ENCODE measurements around the gene AGGF1.
"Not testable (repeated sequence)": the region's sequence is repeated elsewhere in the genome, so short reads cannot be mapped to it uniquely, and the experiment has no call there.

AGGF1 gene

DNA sequence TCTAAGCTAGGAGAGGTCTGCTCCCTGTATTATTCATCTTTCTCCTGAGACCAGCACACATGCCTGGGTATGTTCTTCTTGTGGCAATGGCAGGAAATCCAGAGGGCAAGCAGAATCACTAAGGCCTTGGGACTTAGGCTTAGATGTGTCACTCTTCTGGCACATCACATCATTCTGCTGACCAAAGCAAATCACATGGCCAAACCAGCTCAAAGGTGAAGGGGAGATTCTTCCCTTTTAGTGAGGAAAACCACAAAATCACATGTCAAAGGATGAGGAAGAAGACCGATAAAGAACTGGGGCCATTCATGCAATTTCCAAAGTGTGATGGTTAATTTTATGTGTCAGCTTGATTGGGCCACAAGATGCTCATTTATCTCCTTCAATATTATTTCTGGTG is 5.7 kb upstream of the AGGF1 start:
- no peak for ATAC-seq

DNA sequence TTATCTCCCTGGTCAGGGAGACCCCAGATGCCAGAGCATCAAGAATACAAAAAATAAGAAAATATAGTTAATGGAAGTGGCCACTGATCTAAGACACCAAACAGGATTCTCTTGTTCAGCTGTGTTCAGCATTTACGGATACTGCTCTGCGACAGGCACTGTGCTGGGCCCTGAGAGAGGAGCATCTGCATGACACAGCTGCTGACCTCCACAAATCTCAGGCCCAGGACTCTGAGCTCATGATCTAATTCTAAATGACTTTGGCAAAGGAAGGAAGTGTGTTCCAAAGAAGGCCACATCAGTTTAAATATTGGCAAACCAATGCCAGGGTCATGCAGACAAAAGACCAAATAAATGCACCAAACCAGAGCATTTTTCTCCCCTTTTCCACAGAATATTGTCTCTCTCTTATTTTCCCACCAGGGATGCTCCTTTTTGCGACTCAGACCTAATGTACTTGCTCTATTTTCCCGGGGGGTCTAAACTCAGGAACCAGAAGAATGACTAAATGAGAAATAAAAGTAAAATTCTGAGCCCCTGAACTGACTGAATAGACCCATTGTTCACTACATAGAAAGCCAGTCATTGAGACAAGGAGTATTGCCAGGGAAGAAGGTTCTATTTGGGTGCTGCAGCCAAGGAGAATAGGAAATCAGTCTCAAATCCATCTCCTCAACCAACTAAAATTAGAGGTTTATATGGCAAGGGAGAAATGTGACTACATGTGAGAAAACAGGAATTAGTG is 1.4 kb upstream of the AGGF1 start:
- ATAC-seq: no peak

DNA sequence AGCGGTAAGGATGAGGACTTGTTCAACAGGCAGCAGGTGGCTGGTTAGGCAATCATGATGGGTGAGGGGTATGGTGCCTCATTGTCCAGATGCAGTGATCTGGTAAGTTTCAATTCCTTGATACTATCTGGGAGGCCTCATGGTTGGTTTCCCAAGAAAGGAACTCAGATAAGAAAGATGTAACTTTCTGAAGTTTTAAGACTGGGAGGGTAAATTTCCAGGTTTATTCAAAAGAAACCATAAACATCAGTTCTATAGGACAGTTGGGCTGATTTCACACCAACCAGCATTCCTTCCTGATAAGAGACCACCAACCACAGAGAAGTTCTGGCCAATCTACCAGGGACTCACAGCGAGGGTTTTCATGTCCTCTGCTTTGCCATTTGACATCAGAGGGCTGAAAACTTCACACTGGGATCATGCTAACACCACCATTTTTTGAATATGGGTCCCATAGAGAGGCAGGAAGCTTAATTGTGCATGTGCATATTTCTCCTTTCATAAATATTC is 773 bp upstream of the AGGF1 start:
- ATAC-seq: no peak

DNA sequence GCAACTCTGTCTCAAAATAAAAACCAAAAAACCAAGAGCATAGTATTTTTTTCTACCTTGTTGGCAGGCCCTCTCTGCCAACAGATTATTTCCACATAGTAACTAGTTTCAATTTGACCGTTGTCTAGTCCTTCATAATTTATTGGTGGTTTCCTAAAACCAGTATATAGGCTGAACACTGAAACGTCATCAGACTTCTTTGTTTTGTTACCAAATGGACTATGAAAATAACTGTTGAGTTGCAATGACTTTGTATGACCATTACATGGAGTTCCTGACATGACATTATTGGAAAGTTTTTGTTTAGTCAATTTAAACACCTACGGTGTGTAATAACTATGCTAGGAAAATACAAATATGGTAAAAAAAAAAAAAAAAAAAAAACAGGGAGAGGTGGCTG is 1.7 kb downstream of the AGGF1 start:
- no peak for ATAC-seq

DNA sequence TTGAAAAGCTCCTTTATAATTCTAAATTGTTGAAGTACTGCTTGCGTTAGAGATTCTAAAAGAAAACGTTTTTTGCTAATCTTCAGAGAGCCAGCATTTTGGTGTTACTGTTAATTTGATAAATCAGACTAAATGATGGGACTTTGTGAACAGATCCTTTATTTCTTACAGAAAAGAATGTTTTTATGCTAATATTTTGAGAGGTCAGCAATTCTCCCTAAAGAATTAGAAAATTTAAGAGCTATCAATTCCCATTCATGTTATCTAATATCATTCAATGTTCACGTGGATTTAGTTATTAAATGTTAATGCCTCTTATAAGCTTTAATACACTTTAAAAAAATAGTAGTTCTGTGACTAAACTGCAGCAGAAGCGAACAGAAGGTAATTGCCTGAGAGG is 2.4 kb downstream of the AGGF1 start:
- ATAC-seq: no peak

DNA sequence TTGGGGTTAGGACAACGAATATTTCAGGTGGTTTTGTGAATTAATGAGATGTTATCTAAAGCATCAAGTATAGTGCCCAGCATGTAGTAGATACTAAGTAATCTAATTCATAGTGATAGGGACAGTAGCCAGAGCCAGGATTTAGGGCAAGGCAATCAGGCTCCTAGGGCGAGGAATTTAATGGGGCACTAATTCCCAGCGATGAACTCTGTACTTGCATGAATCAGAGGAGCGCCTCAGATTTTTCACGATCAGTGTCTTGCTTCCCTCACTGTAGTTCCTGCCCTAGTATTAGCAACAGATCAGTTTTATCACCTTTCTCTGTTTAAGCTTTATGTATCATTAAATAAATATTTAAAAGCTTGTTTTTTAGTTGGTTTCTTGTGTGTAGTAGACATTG is 3.1 kb downstream of the AGGF1 start:
- ATAC-seq: no peak

DNA sequence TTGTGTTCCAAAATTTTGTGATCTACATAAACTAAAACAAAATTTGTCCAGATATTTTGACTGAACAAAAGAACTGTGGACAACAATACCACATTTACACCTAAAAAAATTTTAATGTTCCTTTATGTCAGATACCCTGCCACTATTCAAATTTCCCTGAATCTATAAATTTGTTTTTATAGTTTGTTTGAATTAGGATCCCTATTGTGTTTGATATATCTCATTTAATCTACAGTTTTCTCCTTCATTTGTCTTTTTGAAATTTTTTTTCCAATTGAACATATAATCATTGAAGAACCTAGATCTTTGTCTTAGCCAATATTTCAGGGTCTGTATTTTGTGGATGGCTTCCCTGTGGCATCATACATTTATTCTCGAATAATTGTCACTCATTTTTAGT is 5.7 kb downstream of the AGGF1 start:
- ATAC-seq: no peak

DNA sequence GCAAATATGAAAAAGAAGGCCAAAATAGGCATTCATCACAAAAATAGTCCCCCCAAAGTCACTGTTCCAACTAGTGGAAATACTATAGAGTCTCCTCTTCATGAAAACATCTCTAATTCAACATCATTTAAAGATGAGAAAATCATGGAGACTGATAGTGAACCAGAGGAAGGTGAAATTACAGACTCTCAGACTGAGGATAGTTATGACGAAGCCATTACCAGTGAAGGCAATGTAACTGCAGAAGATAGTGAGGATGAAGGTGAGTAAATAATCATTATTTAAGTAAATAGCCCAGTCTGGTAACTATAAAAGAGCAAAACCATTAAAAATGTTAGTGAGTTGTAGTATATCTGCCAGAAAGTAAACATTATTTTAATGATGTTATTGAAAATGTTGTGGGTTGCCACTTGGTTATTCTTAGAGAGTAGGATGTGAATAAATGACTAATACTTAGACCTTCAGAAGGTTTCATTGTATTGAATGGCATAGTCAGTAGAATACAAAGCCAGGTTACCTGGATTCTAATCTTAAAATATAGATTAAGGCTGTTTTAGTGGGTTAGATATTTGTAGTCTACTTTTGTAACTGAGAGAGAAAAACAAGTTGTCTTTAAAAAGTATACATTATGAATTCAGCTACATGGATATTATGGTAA is 16.3 kb downstream of the AGGF1 start:
- ATAC-seq: peak in 1 of 2 donors; percentile 48

DNA sequence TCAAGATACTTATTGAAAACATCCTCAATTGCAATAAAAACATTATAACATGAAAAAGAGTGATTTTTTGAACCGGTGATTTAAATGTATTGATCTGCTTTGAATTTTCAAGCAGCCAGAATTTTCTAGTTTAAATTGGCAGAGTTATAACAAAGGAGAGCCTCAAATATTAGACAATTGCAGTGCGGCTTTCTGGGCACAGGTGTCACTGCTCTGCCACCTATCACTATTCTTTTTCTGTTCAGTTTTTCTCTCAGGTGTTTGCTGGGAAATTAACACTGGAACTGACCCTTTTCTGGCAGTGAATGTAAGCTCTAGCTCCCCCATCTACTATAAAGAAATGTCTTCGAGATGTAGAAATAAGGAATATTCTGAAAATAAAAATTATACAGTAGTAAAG is 33.8 kb downstream of the AGGF1 start:
- no peak for ATAC-seq

DNA sequence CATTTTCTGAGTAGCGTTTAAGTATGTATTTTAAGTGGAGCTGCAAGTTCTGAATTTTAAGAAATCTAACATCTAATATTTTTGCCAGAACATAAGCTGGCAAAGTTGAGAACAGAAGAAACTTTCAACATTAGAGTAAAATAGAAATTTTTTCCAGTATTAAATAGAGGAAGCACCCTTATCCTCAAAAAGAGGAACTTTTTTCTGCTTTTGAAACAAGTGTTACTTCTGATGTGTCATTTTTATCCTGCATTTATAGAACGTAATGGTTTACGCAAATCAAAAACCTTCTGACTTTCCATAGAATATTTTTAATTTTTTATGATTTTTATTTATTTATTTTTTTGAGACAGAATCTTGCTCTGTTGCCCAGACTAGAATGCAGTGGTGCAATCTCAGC is 35.1 kb downstream of the AGGF1 start:
- ATAC-seq: no peak

DNA sequence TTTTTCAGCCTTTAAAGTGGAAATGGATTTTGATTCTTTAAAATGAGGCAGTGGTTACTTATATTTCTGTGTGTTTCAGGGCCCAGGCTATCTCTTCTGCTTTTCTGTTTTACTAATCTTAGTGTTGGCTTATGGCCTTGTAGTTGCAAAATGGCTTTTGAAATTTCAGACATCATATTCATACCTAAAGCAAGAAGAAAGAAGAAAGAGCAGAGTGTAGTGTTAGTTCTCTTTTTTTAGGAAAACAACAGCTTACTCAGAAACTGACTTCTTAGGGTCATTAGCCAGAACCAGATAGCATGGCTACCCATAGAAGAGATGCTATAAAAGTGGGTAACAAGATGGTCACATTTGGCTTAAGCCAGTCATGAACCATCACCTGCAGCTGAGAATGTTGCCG is 36.0 kb downstream of the AGGF1 start:
- ATAC-seq: no peak

DNA sequence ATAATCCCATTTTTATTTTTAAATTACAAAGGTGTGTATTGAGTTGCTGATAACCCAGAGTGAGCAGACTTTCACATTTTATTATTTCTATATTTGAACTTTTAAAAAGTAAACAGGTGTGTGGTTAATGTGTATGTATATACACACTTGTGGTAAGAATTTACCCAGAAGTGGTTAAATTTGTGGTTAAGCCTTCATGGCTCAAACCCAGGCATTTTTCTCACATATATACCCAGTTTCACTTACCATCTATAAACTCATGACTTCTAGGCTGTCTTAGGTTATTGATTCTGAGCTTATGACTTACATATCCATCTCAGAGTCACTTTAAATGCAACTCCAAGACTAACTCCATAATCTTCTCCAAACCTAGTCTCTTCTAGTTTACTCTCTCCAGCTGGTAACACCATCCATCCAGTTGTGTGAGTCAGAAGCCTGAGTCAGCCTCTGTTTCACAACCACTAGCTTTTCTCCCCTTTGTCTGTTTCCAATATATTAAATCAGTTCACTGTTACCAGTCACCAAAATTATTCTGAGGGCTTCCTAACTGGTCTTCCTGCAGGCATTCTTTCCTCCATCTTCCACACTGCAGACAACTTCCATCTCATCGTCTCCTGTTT is 36.7 kb downstream of the AGGF1 start:
- ATAC-seq: no peak

DNA sequence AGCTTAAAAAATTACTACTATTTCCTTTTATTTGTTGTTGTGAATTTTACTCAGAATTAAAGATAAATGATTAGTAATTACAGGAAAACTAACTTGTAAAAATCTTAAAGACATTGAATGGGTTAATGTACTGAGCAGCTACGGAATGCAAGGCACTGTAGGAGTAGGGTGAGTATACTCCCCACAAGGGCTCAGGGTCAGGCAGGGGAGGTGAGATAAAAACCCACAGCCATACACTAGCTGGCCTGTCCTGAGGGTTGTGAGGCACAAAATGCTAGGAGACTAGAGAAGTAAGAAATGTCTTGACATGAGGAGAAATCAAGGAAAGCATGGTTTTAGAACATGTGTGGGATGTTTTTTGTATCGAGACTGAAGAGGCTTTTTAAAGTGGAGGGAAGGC is 43.5 kb downstream of the AGGF1 start:
- ATAC-seq: no peak

DNA sequence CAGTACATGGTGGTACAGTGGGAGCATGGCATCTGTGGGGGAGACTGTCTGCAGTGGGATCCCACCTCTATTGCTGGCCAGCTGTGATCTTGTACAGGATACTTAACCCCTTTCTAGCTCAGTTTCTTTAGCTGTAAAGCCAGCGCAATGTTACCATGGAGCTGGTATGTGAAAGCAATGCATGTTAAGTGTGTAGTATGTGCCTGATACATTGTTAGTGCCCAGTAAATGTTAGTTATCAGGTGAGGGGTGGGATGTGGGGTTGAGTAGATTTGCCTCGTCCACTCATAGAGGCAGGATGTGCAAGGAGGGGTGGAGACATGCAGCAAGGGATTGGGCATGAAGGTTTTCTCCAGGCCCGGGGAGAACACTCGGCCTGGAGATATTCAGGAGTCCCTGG is 44.5 kb downstream of the AGGF1 start:
- ATAC-seq: no peak

DNA sequence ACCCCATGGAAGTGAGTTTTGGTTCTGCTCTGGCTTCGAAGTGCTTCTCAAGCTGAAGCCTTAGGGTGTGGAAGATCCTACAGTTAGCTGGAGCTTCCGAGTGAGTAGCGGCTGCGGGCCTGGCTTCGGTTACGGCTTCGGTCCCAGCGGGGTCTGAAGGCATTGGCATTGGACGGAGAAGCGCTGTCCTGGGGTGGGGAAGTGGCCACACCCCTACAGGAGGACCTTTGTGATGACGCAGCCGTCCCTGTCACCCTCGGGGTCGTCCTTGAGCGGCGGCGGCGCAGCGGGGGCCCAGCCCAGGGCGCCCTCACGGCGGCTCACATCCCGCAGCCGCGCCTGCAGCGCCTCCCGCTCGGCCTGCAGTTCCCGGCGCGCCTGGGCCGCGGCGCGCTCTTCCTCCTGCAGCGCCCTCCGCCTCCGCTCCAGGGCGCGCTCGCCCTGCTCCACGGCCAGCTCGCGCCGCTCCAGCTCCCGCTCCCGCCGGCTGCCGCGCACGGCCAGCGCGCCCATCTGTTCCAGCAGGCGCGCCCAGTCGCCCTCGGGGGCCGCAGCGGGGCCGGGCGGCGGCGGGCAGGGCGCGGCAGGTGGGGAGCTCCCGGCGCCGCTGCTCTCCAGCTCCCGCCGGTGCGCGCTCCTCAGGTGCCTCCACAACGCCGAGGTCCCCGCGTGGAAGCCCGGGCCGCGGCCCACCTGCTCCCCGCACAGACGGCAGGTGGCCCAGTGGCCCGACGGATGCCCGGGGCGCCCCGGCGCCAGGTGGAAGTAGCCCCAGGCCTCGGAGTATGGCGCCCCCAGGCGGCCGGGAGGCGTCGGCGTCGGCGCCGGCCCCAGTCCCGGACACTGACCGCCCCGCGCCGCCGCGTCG is 47.0 kb downstream of the AGGF1 start:
- ATAC-seq: peak; percentile 74 to 78

DNA sequence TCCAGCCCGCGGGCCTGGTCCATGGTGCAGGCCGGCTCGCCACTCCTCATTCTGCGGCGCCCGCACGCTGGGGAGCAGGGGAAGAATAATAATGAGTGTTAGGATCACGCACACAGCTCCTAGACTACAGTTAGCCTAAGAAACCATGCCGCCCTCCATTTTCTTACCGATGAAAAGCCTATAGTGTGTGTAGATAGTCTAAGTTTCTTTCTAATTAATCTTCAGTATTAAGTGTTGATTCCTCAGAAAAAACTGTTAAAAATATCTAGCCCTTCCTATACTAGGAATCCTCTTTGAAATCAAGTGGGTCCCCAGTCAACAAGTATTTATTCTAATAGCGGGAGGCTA is 47.6 kb downstream of the AGGF1 start:
- ATAC-seq: no peak

DNA sequence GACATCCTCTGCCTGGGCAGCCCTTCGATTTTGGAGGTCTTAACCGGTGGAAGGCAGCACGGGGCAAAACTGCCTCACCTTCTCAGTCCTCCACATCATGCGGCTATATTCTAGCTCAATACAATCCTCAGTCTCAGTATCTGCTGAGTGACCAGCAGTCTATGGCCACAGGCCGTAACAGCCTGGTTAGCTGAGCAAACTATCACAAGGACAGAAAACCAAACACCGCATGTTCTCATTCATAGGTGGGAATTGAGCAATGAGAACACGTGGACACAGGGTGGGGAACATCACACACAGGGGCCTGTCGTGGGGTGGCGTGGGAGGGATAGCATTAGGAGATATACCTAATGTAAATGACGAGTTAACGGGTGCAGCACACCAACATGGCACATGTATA is 50.3 kb downstream of the AGGF1 start:
- ATAC-seq: not testable (repeated sequence)

DNA sequence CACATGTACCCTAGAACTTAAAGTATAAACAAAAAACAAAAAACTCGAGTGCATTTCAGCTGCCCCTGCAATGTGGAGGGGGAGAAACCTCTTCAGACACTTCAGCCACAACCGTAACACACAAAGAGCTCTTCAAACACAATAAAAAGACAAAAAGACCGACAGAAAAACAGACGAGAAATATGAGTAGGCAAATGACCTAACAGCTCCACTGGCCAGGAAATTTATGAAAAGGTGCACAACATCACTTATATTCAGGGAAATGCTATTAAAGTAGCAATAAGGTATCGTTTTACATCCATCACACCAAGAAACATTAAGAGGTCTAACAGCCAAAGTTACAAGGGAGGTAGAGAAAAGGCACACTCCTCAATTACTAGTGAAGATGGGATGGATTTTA is 50.7 kb downstream of the AGGF1 start:
- no peak for ATAC-seq

DNA sequence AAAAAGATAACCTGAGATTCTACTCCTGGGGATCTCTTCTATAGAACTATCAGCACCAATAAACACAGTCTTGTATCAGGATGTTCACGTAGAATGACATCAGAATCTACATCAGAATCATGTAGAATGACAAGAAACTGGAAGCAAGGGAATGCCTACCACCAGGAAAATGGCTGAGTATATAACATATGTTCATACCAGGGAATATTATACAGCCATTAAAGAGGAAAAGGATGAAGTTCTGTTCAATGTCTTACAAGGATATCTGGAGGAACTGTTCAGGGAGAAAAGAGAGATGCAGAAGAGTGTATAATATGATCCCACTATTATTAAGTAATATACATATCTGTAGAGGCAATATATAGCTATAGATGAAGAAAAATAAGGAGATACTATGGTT is 52.1 kb downstream of the AGGF1 start:
- ATAC-seq: no peak

DNA sequence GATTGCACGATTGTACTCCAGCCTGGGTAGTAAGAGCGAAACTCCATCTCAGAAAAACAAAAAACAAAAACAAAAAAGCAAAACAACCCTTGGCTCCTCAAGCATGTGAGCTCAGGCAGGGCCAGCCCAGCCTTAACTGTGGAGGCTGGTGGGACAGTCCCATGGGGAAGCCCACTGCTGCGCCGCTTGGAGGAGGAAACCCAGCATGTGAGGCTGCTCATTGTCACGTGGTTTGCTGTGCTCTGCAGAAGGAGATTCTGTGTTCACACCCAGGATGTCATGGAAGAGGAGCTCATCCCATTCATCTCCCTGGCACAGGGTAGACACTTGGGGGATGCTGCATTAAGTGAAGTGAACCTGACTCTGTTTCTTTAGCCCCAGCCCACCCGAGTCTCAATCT is 52.9 kb downstream of the AGGF1 start:
- ATAC-seq: no peak

DNA sequence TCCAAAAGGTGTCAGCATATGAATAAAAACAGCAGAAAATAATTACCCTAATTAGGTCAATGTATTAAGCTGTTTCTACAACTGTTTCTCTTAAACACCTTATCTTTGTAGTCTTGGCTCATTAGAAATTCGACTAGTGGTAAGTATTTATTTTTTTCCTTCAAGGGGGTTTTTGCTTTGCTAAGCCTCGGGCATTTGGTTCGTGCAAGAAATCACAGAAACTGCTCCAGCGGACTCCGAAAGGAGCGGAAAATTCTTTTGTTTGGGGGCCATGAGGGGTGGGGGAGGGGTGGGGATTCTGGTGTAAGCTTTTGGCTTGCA is 56.1 kb downstream of the AGGF1 start:
- no peak for ATAC-seq

DNA sequence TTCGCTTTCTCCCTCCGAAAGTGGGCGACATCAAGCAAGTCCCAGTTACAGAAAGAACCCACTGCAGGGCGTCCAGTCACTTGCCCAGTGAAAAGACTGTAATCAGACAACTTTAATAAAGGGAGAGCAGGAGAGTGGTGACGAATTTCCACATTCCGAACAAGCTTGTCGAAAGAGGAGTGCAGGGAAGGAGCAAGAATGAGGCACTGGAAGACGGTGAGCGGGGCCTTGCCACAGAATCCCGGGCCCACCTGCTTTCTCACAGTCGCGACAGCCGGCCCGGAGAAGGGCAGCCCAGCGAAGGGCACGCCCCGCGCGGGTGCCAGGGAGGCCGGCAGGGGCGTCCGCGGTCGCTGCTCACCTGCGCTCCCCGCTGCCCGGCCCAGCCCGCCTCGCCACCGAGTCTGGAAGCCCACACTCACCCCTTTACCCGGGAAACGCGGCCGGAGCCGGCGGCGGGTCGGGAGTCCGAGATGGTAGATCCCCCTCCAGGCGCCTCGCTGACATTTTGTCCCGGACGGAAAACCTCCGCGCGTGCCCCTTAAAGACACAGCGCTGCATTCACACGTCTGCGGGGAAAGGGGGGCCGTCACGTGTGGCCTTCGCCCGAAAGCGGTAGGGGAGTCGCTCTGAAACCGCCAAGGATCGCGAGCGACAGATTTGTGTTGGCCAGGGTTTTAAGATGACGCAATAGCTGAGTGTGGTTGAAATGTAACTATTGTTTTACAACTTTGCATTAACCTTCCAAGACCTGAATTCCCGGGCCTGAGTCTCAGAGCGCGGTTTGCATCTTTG is 56.7 kb downstream of the AGGF1 start, which contains the start of gene ZBED3:
Gene ZBED3 (minus strand): TSS at position 597 of the 795 bp plus-strand sequence. CDS start 9,407 bp downstream, outside the sequence.
- peak; percentile 63 to 64 for ATAC-seq

Measured in activated CD4-positive, CD25-positive, alpha-beta regulatory T cell treated with anti-CD3 and anti-CD28 coated beads, Interleukin-2, amount 50 U/mL, for 24 hours (primary cell).